COLO668 (cell line): ENCODE data around the gene ULK4.

Experiments used
- DNase-seq: peaks from one replicate; lab custom pipeline; 2025; ENCODE audit not compliant: unreplicated experiment; lab: John Stamatoyannopoulos, UW

The ULK4 gene

GRCh38 chr3:41370307-41370706 is 591.6 kb downstream of the ULK4 start:
- DNase-seq: no peak

GRCh38 chr3:41369838-41370237 is 592.1 kb downstream of the ULK4 start:
- peak; percentile 14 for DNase-seq

DNA sequence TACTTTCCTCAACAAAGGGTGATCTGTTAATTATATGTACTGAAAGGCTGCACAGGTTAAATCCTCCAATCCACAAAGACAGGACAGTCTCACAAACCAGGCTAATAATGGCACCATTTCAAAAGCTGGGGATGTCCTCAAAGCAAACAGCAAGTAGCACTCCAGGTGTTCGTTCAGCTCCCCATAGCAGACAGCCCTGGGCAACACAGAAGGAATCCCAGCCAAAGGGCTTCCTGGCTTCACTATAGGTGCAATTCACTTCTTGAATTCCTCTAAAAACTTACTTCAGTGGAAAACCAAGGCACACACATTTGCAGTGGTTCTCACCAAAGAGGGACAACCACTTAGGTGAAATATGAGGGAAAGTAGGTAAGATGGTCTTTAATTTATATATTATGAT is 595.9 kb downstream of the ULK4 start:
- DNase-seq: peak; percentile 2

DNA sequence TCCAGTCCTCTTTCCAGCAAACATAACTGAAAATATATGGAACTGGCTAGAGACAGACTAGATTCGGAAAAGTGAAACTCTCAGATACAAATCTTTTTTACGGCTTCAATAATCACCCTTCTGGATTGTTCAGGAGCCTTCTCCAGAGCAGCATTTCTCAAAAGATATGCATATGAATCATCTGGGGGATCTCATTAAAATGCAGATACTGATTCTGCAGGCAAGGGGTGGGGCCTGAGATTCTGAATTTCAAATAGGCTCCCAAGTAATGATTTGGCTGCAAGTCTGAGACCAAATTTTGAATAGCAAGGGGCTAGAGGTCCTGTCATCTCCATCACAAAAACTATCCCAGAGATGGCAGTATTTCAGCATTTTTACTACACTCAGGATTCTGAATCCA is 597.2 kb downstream of the ULK4 start:
- no peak for DNase-seq

DNA sequence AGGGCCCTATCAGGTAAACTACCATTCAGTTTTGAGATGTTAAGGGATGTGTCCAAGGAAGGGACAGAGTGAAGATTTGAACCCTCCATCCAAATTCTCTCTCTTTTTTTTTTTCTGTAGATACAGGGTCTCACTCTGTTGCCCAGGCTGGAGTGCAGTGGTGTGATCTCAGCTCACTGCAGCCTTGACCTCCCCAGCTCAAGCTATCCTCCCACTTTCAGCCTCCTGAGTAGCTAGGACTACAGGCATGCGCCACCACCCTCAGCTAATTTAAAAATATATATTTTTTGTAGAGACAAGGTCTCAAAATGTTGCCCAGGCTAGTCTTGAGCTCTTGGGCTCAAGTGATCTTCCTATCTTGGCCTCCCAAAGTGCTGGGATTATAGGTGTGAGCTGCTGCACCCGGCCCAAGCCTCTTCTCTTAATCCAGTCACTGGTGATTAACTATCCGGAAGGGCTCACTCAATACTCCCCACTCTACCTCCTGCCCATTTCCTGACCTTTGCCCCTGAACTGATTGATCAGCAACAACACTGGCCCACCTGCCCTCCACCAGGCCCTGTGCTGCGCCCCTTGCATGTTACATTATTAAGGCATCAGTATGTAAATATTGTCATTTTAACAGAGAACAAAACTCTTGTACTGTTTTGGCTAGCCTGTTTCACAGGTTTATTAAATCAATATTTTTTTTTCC is 597.9 kb downstream of the ULK4 start:
- no peak for DNase-seq

DNA sequence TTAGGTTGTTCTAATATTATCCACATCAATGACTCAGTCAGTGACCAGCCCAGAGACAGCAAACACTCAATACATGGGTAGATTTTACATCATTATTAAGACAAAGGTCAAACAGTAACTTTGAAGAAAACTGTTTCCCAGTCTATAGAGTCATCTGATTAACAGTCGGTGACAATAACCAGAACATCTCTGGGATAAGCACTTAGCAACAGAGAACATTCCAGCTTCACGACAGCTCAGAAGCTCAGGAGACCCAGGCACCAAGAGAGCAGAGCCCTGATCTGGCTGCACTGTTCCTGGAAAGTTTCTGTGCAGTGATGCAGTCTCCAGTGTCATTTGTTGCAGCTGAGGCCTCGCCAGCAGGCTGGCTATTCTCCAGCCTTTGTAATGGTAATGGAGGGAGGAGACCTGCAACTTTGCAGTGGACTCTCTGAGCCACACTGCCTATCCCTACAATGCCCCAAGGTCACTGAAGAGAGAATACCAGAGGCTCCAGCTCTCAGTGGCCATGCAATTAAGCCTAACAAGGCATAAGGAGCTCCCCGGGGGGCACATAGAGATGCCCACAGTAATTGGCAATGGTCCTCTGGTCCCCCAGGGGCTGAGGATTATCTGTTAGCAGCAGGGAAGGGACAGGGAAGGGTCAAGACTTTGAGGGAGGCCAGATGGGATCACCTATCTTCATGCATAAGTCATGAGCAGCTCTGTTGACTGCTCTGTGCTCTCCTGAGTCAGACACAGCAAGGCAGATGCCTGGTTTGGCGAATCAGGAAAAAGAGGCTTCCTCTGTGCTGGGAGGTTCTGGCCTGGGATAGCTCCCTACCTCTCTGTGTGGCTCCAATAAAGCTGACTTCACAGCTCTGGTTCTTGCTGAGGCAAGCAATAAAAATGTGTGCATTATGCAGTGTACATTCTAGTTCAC is 599.0 kb downstream of the ULK4 start:
- no peak for DNase-seq

GRCh38 chr3:41357271-41357670 is 604.6 kb downstream of the ULK4 start:
- no peak for DNase-seq

DNA sequence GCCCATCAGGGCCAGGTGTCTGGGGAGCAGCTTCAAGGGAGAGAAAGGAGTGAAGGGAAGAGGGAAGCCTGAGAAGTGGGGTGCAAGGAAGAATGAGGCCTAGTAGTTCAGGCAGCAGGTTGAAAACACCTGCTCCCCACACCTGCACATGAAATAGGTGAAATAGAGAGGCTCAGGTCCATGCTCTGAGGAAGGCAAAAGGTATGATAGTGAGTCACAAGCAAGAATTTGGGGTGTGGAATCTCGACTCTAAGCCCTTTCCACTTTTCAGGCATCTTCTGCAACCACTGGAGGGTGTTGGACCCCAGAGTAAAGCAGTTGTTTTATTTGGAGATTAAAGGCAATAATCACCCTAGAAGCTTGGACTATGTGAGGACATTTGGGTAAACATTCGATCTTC is 605.1 kb downstream of the ULK4 start:
- no peak for DNase-seq

DNA sequence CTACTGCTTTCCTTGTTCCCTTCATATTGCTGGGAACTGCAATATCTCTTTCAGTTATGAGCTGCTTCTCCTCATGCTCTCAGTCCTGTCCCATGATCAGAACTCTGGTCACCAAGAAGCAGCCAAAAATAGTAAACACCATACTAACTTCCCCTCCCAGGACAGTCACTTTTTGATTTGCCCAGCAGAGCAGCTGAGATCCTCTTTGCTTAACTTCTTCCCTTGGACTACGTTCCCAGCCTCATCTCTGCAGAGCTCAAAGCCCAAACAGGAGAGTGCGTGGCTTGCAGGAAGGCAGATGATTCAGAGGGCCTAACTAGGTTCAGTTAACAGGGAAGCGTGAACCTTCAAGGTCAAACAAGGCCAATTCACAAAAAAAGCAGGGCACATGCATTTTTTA is 609.4 kb downstream of the ULK4 start:
- DNase-seq: no peak

DNA sequence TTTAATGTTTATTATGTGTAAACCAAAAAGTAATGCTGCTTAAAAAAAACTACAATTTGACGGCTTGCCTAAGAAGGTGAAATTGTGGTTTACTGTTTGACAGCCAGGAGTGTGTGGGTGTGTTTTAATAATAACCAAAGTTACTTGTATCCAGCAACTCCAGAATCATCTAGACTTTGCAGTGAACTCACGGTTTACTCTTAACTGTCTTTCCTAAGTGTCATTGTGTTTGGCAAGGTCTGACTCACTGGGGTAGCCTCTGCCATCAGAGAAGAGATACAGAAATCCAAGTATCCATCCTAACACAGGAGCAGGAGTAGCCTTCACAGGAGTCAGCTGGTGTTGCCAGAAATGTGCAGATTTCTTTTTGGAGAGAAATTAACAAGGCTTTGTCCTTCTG is 611.5 kb downstream of the ULK4 start:
- no peak for DNase-seq

- no peak for DNase-seq
These were observed 613.5 kb downstream of the ULK4 start for GRCh38 chr3:41348401-41348800.

- DNase-seq: no peak
These were observed 615.1 kb downstream of the ULK4 start for GRCh38 chr3:41346698-41347270.

- DNase-seq: no peak
These were observed 616.1 kb downstream of the ULK4 start for GRCh38 chr3:41345788-41346187.

DNA sequence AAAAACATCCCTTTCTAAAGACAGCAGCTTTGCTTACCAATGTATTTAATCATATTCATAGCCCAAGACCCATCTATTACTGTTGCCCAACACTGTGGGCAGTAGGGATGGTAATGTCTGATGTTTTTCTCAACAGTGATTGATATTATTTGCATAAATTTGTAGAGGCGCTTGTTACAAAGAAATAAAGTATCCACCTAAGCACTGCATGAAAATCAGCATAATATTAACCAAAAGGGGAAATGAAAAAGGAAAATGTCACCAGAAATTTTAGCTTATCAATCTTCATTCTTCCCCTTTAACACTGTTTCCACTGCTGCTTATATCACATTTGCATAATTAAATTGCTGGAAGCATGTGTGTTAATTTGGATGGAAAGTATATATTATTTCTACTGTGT is 622.1 kb downstream of the ULK4 start:
- DNase-seq: no peak

DNA sequence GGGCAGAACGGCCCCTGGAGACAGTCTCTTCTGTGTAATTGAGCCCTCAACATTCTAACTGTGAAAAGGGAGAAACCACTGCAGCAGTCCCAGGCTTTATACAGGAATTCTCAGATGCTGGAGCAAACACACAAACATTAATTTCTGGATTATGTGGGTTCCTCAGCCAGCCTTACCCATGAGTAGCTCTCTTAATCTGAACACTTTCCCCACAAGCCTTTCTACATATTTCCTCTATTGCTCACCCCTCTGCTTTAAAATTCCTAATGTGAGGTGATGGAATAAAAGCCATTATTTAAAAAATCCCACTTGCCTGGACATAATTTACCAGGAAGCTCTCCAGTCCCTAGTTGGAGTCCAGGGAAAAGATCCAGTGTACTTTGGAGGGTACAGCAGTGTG is 623.6 kb downstream of the ULK4 start:
- DNase-seq: no peak

- DNase-seq: no peak
These were observed 627.5 kb downstream of the ULK4 start for GRCh38 chr3:41334426-41334825.

DNA sequence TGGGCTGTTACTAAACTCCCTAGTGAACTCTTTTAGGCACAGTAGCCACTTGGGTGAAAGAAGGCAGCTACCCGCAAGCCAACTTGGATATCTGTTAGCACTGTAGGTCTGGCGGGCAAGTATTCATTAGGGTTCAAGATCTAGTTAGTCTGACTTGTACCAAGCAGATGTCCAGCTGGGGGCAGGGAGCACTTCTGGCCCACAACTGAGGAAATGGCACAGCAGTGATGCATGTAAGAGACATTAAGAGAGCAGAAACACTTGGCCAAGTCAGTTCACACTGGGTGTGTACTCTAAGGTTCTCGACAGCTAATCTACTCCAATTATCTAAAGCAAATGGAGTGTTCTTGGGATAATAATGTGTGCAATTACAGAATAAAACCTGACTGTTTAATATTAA is 630.9 kb downstream of the ULK4 start:
- no peak for DNase-seq

GRCh38 chr3:41330465-41330864 is 631.4 kb downstream of the ULK4 start:
- no peak for DNase-seq

- DNase-seq: no peak
These were observed 632.0 kb downstream of the ULK4 start for GRCh38 chr3:41329881-41330280.

DNA sequence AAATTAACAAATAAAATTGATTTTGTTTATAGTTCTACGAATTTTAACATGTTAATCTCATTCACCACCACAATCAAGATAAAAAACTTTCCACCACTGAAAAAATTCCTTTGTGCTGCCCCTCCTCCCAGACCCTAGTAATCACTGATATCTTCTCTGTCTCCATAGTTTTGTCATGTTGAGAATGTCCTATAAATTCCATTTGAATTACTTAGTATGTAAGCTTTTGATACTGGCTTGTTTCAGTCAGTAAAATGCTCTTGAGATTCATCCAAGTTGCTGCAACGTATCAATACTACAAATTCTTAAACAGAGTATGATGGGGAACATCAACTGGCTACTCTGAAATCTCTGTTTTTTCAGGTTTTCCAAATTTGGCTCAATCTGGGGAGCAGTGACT is 633.0 kb downstream of the ULK4 start:
- DNase-seq: no peak

- DNase-seq: no peak
These were observed 634.2 kb downstream of the ULK4 start for GRCh38 chr3:41327718-41328117.

DNA sequence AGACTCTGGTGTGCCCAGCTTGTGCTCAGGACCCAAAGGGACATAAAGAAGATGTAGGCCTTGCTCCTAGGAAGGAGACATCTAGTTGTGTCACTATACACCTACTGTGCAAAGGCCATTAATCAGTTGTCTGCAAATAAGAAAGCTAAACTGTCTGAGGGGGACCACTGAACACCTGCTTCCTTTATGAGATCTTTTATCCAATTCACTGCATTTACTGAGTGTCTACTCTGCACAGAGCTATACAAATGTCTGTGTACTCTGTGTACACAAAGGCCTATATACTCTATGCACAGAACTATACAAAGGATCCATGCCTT is 637.8 kb downstream of the ULK4 start:
- DNase-seq: peak; percentile 12
